ENCODE data around the gene TSFM.

Gene TSFM

DNA sequence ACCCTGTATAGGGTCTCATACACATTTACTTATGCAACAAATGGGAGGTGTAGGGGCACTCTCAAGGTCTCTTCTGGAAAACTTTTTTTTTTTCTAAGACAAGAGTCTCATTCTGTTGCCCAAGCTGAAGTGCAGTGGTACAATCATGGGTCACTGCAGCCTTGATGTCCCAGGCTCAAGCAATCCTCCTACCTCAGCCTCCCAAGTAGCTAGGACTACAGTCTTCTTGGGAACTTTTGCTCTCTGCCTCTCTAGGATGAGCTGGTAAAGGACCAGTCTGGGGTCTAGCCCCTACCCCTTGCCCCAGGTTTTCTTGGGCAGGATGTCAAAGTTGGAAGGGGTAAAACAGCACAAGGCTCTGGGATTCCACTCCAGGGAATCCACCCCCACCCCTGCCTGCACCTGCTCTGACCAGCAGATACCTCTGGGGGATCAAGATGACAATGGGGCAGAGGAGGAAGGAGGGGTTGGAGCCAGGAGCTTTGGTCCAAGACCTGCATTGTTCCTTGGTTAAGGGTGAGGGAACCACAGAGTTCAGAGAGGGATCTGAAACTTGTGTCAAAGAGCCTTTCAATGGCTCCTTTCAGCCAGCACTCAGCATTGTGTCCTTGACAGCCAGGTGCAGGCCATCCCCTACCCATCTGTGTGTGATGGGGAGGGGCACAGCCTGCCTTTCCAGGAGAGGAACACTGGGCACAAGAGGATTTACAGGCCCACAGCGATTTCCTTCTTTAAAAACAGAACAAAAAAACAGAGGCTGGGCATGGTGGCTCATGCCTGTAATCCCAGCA, 51.7 kb downstream of the TSFM start:
- no peak overlapping the region for H3K9ac ChIP-seq (ENCODE audit: low read length)

DNA sequence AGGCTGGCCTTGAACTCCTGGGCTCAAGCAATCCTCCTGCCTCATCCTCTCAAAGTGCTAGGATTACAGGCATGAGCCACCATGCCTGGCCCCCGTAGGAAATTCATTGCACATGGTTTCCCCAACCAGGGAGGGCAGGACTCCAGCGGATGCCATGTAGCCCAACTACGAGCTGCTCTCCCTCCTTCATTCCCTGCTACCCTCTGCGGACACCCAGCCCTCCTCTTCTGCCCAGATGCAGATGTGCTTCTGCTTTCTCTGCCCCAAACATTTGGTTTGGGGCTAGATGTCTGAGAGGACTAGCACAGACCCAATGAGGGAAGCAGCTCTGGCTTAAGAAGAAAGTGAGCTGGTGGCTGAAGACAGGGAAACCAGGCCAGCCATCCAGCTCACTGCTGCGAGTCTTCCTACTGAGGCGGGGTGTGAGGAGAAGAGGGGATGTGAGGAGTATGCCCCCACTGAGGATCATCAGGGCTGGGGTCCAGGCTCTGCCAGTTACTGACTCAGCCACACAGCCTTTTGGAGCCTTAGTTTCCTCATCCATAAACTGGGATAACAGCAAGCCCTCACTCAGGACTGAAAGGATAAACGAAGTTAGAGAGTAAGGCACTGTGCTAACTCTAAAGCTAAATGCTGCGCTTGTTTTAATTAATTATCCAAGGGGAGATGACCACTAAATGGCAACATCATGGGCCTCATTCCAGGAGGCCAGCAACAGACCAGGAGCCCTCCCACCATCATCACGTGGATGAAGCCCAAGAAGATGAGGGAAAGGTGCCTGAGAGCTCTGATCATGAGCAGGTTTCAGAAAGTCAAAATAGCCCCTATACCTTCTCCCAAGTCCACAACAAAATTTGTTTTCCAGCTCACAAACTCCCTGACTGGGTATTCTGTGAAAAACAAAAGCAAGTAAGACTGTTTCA, 53.0 kb downstream of the TSFM start:
- H3K4me3 ChIP-seq (ENCODE audit: low read depth in 1 of 2, low read length in 2 of 2), result peak overlapping the region in 1 of 2 donors; percentile 33
- peaks cover 6% of the 10 kb centered on the region for H3K36me3 ChIP-seq (ENCODE audit: insufficient read depth, low read length)
- no peaks in the 10 kb centered on the region for H3K9me3 ChIP-seq (ENCODE audit: low read length)
- H3K27ac ChIP-seq (ENCODE audit: low read depth, low read length), result peak overlapping the region; percentile 59
- H3K4me1 ChIP-seq (ENCODE audit: insufficient read depth, low read length), result peaks cover 94% of the 10 kb centered on the region
- peak overlapping the region; percentile 13 for H3K9ac ChIP-seq (ENCODE audit: low read length)
- H3K27me3 ChIP-seq (ENCODE audit: control insufficient read depth in 1 of 2, insufficient read depth in 2 of 2, low read length in 2 of 2), result no peaks in the 10 kb centered on the region

More for the DNA sequence above, 51.7 kb downstream of the TSFM start:
- peak overlapping the region; percentile 29 for H3K27ac ChIP-seq (ENCODE audit: low read depth, low read length)
- peaks cover 94% of the 10 kb centered on the region for H3K4me1 ChIP-seq (ENCODE audit: insufficient read depth, low read length)
- H3K36me3 ChIP-seq (ENCODE audit: insufficient read depth, low read length), result peaks cover 11% of the 10 kb centered on the region
- peak overlapping the region in 1 of 2 donors; percentile 44 for H3K4me3 ChIP-seq (ENCODE audit: low read depth in 1 of 2, low read length in 2 of 2)
- H3K9me3 ChIP-seq (ENCODE audit: low read length), result no peaks in the 10 kb centered on the region
- H3K27me3 ChIP-seq (ENCODE audit: control insufficient read depth in 1 of 2, insufficient read depth in 2 of 2, low read length in 2 of 2), result no peaks in the 10 kb centered on the region

- no peaks in the 10 kb centered on the region for H3K27me3 ChIP-seq (ENCODE audit: control insufficient read depth in 1 of 2, insufficient read depth in 2 of 2, low read length in 2 of 2)
- H3K9me3 ChIP-seq (ENCODE audit: low read length), result no peaks in the 10 kb centered on the region
- peaks cover 1% of the 10 kb centered on the region for H3K36me3 ChIP-seq (ENCODE audit: insufficient read depth, low read length)
- H3K4me1 ChIP-seq (ENCODE audit: insufficient read depth, low read length), result peaks cover 97% of the 10 kb centered on the region
- H3K9ac ChIP-seq (ENCODE audit: low read length), result peak overlapping the region; percentile 13
- peak overlapping the region; percentile 59 for H3K27ac ChIP-seq (ENCODE audit: low read depth, low read length)
- peak overlapping the region in 1 of 2 donors; percentile 33 for H3K4me3 ChIP-seq (ENCODE audit: low read depth in 1 of 2, low read length in 2 of 2)
Measured at GRCh38 chr12:57836442-57837375, 54.1 kb downstream of the TSFM start.

DNA sequence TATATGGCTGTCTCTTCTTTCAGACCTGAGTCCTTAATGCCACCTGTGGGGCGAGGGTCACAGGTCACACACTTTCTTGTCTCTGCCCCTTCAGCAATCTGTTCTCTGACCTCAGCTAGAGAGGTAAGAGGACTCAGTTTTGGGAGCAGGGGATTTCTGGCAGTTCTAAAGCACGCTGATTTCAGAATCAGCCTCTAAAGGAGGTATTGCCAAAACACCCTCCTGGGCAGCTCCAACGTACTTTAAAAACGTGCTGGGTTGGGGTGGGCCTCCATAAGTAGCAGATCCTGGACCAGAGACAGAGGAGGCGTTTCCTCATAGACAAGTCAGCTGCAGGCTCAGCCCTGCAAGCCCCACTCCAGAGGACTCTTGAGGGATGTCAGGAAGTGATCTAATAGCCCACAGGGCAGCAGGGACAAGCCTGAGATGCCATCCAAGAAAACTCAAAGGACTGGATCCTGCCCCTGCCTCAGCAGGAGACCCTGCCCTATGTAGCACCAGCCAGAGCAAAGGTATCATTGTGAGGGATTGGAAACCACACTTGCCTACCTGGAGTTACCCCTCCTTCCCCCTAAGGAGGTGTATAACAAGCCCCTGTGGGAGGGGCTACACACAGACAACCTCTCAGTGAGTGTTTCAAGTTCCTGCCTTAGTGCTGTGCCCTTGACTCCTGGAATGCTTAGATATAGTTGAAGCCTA, 55.4 kb downstream of the TSFM start:
- no peaks in the 10 kb centered on the region for H3K9me3 ChIP-seq (ENCODE audit: low read length)
- H3K36me3 ChIP-seq (ENCODE audit: insufficient read depth, low read length), result no peaks in the 10 kb centered on the region
- peak overlapping the region in 1 of 2 donors; percentile 43 for H3K4me3 ChIP-seq (ENCODE audit: low read depth in 1 of 2, low read length in 2 of 2)
- no peak overlapping the region for H3K9ac ChIP-seq (ENCODE audit: low read length)
- peak overlapping the region; percentile 41 for H3K27ac ChIP-seq (ENCODE audit: low read depth, low read length)
- H3K27me3 ChIP-seq (ENCODE audit: control insufficient read depth in 1 of 2, insufficient read depth in 2 of 2, low read length in 2 of 2), result no peaks in the 10 kb centered on the region
- H3K4me1 ChIP-seq (ENCODE audit: insufficient read depth, low read length), result peaks cover 97% of the 10 kb centered on the region

- no peaks in the 10 kb centered on the region for H3K9me3 ChIP-seq (ENCODE audit: low read length)
- H3K27me3 ChIP-seq (ENCODE audit: control insufficient read depth in 1 of 2, insufficient read depth in 2 of 2, low read length in 2 of 2), result no peaks in the 10 kb centered on the region
- H3K9ac ChIP-seq (ENCODE audit: low read length), result no peak overlapping the region
- peak overlapping the region in 1 of 2 donors; percentile 43 for H3K4me3 ChIP-seq (ENCODE audit: low read depth in 1 of 2, low read length in 2 of 2)
- peaks cover 97% of the 10 kb centered on the region for H3K4me1 ChIP-seq (ENCODE audit: insufficient read depth, low read length)
- H3K36me3 ChIP-seq (ENCODE audit: insufficient read depth, low read length), result no peaks in the 10 kb centered on the region
- peak overlapping the region; percentile 41 for H3K27ac ChIP-seq (ENCODE audit: low read depth, low read length)
Measured at GRCh38 chr12:57838594-57839302, 56.2 kb downstream of the TSFM start.

- Histone ChIP-seq H3K4me3 (ENCODE audit: low read depth in 1 of 2, low read length in 2 of 2) (peak overlapping the region in 1 of 2 donors; percentile 47), H3K27ac (ENCODE audit: low read depth, low read length) (peak overlapping the region; percentile 100), H3K9me3 (ENCODE audit: low read length) (no peaks in the 10 kb centered on the region), H3K36me3 (ENCODE audit: insufficient read depth, low read length) (no peaks in the 10 kb centered on the region), H3K9ac (ENCODE audit: low read length) (peak overlapping the region; percentile 2), H3K4me1 (ENCODE audit: insufficient read depth, low read length) (peaks cover 89% of the 10 kb centered on the region), H3K27me3 (ENCODE audit: control insufficient read depth in 1 of 2, insufficient read depth in 2 of 2, low read length in 2 of 2) (no peaks in the 10 kb centered on the region)
Measured at GRCh38 chr12:57839996-57840395, 57.4 kb downstream of the TSFM start.

GRCh38 chr12:57840726-57841125, 58.1 kb downstream of the TSFM start:
- peak overlapping the region; percentile 100 for H3K27ac ChIP-seq (ENCODE audit: low read depth, low read length)
- H3K36me3 ChIP-seq (ENCODE audit: insufficient read depth, low read length), result no peaks in the 10 kb centered on the region
- no peaks in the 10 kb centered on the region for H3K9me3 ChIP-seq (ENCODE audit: low read length)
- H3K4me1 ChIP-seq (ENCODE audit: insufficient read depth, low read length), result peaks cover 82% of the 10 kb centered on the region
- H3K27me3 ChIP-seq (ENCODE audit: control insufficient read depth in 1 of 2, insufficient read depth in 2 of 2, low read length in 2 of 2), result no peaks in the 10 kb centered on the region
- no peak overlapping the region for H3K9ac ChIP-seq (ENCODE audit: low read length)
- H3K4me3 ChIP-seq (ENCODE audit: low read depth in 1 of 2, low read length in 2 of 2), result peak overlapping the region; percentile 11 to 47

- peaks cover 74% of the 10 kb centered on the region for H3K4me1 ChIP-seq (ENCODE audit: insufficient read depth, low read length)
- H3K4me3 ChIP-seq (ENCODE audit: low read depth in 1 of 2, low read length in 2 of 2), result peak overlapping the region in 1 of 2 donors; percentile 47
- peak overlapping the region; percentile 100 for H3K27ac ChIP-seq (ENCODE audit: low read depth, low read length)
- H3K9ac ChIP-seq (ENCODE audit: low read length), result no peak overlapping the region
- no peaks in the 10 kb centered on the region for H3K36me3 ChIP-seq (ENCODE audit: insufficient read depth, low read length)
- H3K9me3 ChIP-seq (ENCODE audit: low read length), result no peaks in the 10 kb centered on the region
- no peaks in the 10 kb centered on the region for H3K27me3 ChIP-seq (ENCODE audit: control insufficient read depth in 1 of 2, insufficient read depth in 2 of 2, low read length in 2 of 2)
Measured at GRCh38 chr12:57841445-57841844, 58.9 kb downstream of the TSFM start.

GRCh38 chr12:57842342-57843294, 60.0 kb downstream of the TSFM start:
- Histone ChIP-seq H3K36me3 (ENCODE audit: insufficient read depth, low read length) (no peaks in the 10 kb centered on the region), H3K27ac (ENCODE audit: low read depth, low read length) (peak overlapping the region; percentile 100), H3K9me3 (ENCODE audit: low read length) (no peaks in the 10 kb centered on the region), H3K4me3 (ENCODE audit: low read depth in 1 of 2, low read length in 2 of 2) (peak overlapping the region; percentile 6 to 93), H3K9ac (ENCODE audit: low read length) (peak overlapping the region; percentile 32), H3K4me1 (ENCODE audit: insufficient read depth, low read length) (peaks cover 64% of the 10 kb centered on the region), H3K27me3 (ENCODE audit: control insufficient read depth in 1 of 2, insufficient read depth in 2 of 2, low read length in 2 of 2) (no peaks in the 10 kb centered on the region)
